DND-41 (cell line): ENCODE results near the gene UVRAG.

Source experiments
- ATAC-seq: fragments of 200-7000 bp; cut with Tn5 transposase; 3 replicates; pipeline ENCODE4 v1.9.1; 2021; ENCODE audit warnings: low read depth; ENCODE audit not compliant: insufficient read depth
- DNase-seq: peaks from one replicate; pipeline ENCODE4 v3.0.0-alpha.2; 2020
- H2AFZ ChIP-seq: 2 replicates; pipeline ENCODE4 v1.6.0; 2012; ENCODE audit warnings: low read depth, low read length
- H3K27ac ChIP-seq: 2 replicates; pipeline ENCODE4 v1.5.1; 2012; ENCODE audit warnings: low read length, inconsistent platforms
- H3K27me3 ChIP-seq: fragments of 200-600 bp; sonication (generic); 2 replicates; pipeline ENCODE4 v1.6.0; 2012; ENCODE audit warnings: low read length, mild to moderate bottlenecking, inconsistent platforms; ENCODE audit not compliant: insufficient read depth, poor library complexity
- H3K36me3 ChIP-seq: 2 replicates; pipeline ENCODE4 v1.5.1; 2012; ENCODE audit warnings: low read length, inconsistent platforms; ENCODE audit not compliant: insufficient read depth
- H3K4me1 ChIP-seq: 2 replicates; pipeline ENCODE4 v1.5.1; 2012; ENCODE audit warnings: mild to moderate bottlenecking, low read length; ENCODE audit not compliant: insufficient read depth
- H3K4me2 ChIP-seq: 2 replicates; pipeline ENCODE4 v1.6.0; 2012; ENCODE audit warnings: mild to moderate bottlenecking, moderate library complexity, low read length, inconsistent platforms; ENCODE audit not compliant: insufficient read depth
- H3K4me3 ChIP-seq, 2 experiments: fragments of 200-600 bp in 1 of 2; shearing (Covaris generic) in 1 of 2; 2 replicates each; pipeline ENCODE4 v1.5.1; 2012 to 2016; ENCODE audit warnings: inconsistent platforms in 2 of 2, low read length in 2 of 2, mild to moderate bottlenecking in 2 of 2, low read depth in 1 of 2, moderate library complexity in 1 of 2
- H3K79me2 ChIP-seq: 2 replicates; pipeline ENCODE4 v1.6.0; 2012; ENCODE audit warnings: low read length, inconsistent platforms; ENCODE audit not compliant: insufficient read depth
- H3K9ac ChIP-seq: 2 replicates; pipeline ENCODE4 v1.6.0; 2012; ENCODE audit warnings: low read depth, mild to moderate bottlenecking, inconsistent platforms, low read length, moderate library complexity
- H3K9me3 ChIP-seq: 2 replicates; pipeline ENCODE4 v1.5.1; 2012; ENCODE audit warnings: low read length, moderate library complexity, mild to moderate bottlenecking, inconsistent platforms; ENCODE audit not compliant: insufficient read depth, severe bottlenecking
- H4K20me1 ChIP-seq: 2 replicates; pipeline ENCODE4 v1.6.0; 2012; ENCODE audit warnings: low read length; ENCODE audit not compliant: insufficient read depth
- CTCF ChIP-seq: IDR thresholded peaks from 2 replicates; pipeline ENCODE4 v1.5.1; 2012; ENCODE audit warnings: borderline replicate concordance, low read length, moderate library complexity, mild to moderate bottlenecking; ENCODE audit not compliant: poor library complexity, severe bottlenecking; ENCODE audit errors: extremely low read depth
- EZH2 ChIP-seq: IDR thresholded peaks from 3 replicates; pipeline ENCODE4 v1.6.1; 2012; ENCODE audit warnings: borderline replicate concordance, low read depth, mild to moderate bottlenecking, moderate library complexity, low read length, inconsistent platforms; ENCODE audit not compliant: severe bottlenecking

Gene UVRAG

GRCh38 chr11:75899806-75900205 is 84.8 kb downstream of the UVRAG start:
- Histone ChIP-seq H3K4me2 (no peak overlapping the region), H3K9ac (no peak overlapping the region), H3K4me1 (no peaks in the 10 kb centered on the region), H3K27ac (no peak overlapping the region), H3K9me3 (no peaks in the 10 kb centered on the region), H3K79me2 (no peaks in the 10 kb centered on the region), H4K20me1 (peaks cover 5% of the 10 kb centered on the region; the same call in 1 of the 2 replicates), H3K27me3 (no peaks in the 10 kb centered on the region), H3K36me3 (no peaks in the 10 kb centered on the region), H2AFZ (no peak overlapping the region), H3K4me3 (no peak overlapping the region)
- DNase-seq (no peak), ATAC-seq (no peak)
- no peak for TF ChIP-seq EZH2
- TF ChIP-seq CTCF = no peak

GRCh38 chr11:75900848-75901247 is 85.8 kb downstream of the UVRAG start:
- no peaks in the 10 kb centered on the region for H3K4me1 ChIP-seq
- TF ChIP-seq CTCF (no peak), EZH2 (no peak)
- no peaks in the 10 kb centered on the region for H3K36me3 ChIP-seq
- ATAC-seq (no peak), DNase-seq (no peak)
- H3K79me2 ChIP-seq = no peaks in the 10 kb centered on the region
- H3K9ac ChIP-seq = no peak overlapping the region
- no peak overlapping the region for H3K4me3 ChIP-seq
- H3K4me2 ChIP-seq = no peak overlapping the region
- H4K20me1 ChIP-seq = peaks cover 5% of the 10 kb centered on the region; the same call in 1 of the 2 replicates
- no peaks in the 10 kb centered on the region for H3K27me3 ChIP-seq
- no peak overlapping the region for H2AFZ ChIP-seq
- H3K9me3 ChIP-seq = no peaks in the 10 kb centered on the region
- H3K27ac ChIP-seq = no peak overlapping the region

- Histone ChIP-seq H3K4me3 (no peak overlapping the region), H3K36me3 (no peaks in the 10 kb centered on the region), H3K27ac (no peak overlapping the region), H3K79me2 (no peaks in the 10 kb centered on the region), H3K27me3 (no peaks in the 10 kb centered on the region), H2AFZ (no peak overlapping the region), H3K9me3 (no peaks in the 10 kb centered on the region), H3K4me2 (no peak overlapping the region), H4K20me1 (peaks cover 5% of the 10 kb centered on the region; the same call in 1 of the 2 replicates), H3K9ac (no peak overlapping the region), H3K4me1 (no peaks in the 10 kb centered on the region)
- no peak for DNase-seq
- ATAC-seq = no peak
- TF ChIP-seq EZH2 (no peak), CTCF (no peak)
Observed at GRCh38 chr11:75902631-75903030, 87.6 kb downstream of the UVRAG start.

- TF ChIP-seq CTCF = no peak
- TF ChIP-seq EZH2 = no peak
- no peak overlapping the region for H3K4me2 ChIP-seq
- H2AFZ ChIP-seq = no peak overlapping the region
- no peak overlapping the region for H3K4me3 ChIP-seq
- H4K20me1 ChIP-seq = peaks cover 10% of the 10 kb centered on the region; the same call in 1 of the 2 replicates
- H3K79me2 ChIP-seq = no peaks in the 10 kb centered on the region
- H3K36me3 ChIP-seq = no peaks in the 10 kb centered on the region
- H3K9me3 ChIP-seq = no peaks in the 10 kb centered on the region
- H3K27ac ChIP-seq = no peak overlapping the region
- H3K27me3 ChIP-seq = no peaks in the 10 kb centered on the region
- DNase-seq (no peak), ATAC-seq (no peak)
- H3K4me1 ChIP-seq = no peaks in the 10 kb centered on the region
- no peak overlapping the region for H3K9ac ChIP-seq
Observed at GRCh38 chr11:75903276-75903675, 88.3 kb downstream of the UVRAG start.
